ENCODE measurements around the gene CEACAM4.
"Not testable (repeated sequence)": the region's sequence is repeated elsewhere in the genome, so short reads cannot be mapped to it uniquely, and the experiment has no call there.

Gene CEACAM4

GRCh38 chr19:41626877-41627276, at the start of gene CEACAM4:
Gene CEACAM4 (minus strand): TSS chr19:41627074. CDS start chr19:41626963, 111 bp downstream.
- TF ChIP-seq ZFX (IDR thresholded peaks at IDR 0.05; ENCODE audit: borderline replicate concordance) (no peak), CTCF (IDR thresholded peaks at IDR 0.05) (no peak)
- no peak within 1 kb of the TSS for H3K27ac ChIP-seq

- TF ChIP-seq ZFX (IDR thresholded peaks at IDR 0.05; ENCODE audit: borderline replicate concordance): no peak
- TF ChIP-seq CTCF (IDR thresholded peaks at IDR 0.05): no peak
- H3K27ac ChIP-seq: no peak overlapping the region
Measured at GRCh38 chr19:41671486-41671885, 44.6 kb upstream of the CEACAM4 start.

GRCh38 chr19:41670755-41671154, 43.9 kb upstream of the CEACAM4 start:
- TF ChIP-seq ZFX (IDR thresholded peaks at IDR 0.05; ENCODE audit: borderline replicate concordance) (no peak), CTCF (IDR thresholded peaks at IDR 0.05) (no peak)
- H3K27ac ChIP-seq: no peak overlapping the region

GRCh38 chr19:41668315-41668714, 41.4 kb upstream of the CEACAM4 start:
- H3K27ac ChIP-seq: no peak overlapping the region
- no peak for TF ChIP-seq CTCF (IDR thresholded peaks at IDR 0.05)
- TF ChIP-seq ZFX (IDR thresholded peaks at IDR 0.05; ENCODE audit: borderline replicate concordance): no peak

- no peak for TF ChIP-seq CTCF (IDR thresholded peaks at IDR 0.05)
- TF ChIP-seq ZFX (IDR thresholded peaks at IDR 0.05; ENCODE audit: borderline replicate concordance): no peak
- H3K27ac ChIP-seq: no peak overlapping the region
Measured at GRCh38 chr19:41666075-41666474, 39.2 kb upstream of the CEACAM4 start.

- no peak for TF ChIP-seq ZFX (IDR thresholded peaks at IDR 0.05; ENCODE audit: borderline replicate concordance)
- no peak for TF ChIP-seq CTCF (IDR thresholded peaks at IDR 0.05)
- H3K27ac ChIP-seq: no peak overlapping the region
Measured at GRCh38 chr19:41657157-41657556, 30.3 kb upstream of the CEACAM4 start.

- H3K27ac ChIP-seq: not testable (repeated sequence)
Measured at GRCh38 chr19:41656756-41657155, 29.9 kb upstream of the CEACAM4 start.

GRCh38 chr19:41652250-41652649, 25.4 kb upstream of the CEACAM4 start:
- H3K27ac ChIP-seq: no peak overlapping the region
- TF ChIP-seq CTCF (IDR thresholded peaks at IDR 0.05) (no peak), ZFX (IDR thresholded peaks at IDR 0.05; ENCODE audit: borderline replicate concordance) (no peak)
